ENCODE results near the gene CHAT.
"Not testable (repeated sequence)": the region's sequence is repeated elsewhere in the genome, so short reads cannot be mapped to it uniquely, and the experiment has no call there.

CHAT gene

GRCh38 chr10:49654036-49654693 is 40.3 kb downstream of the CHAT start:
- DNase-seq = no peak

GRCh38 chr10:49655099-49655498 is 41.3 kb downstream of the CHAT start:
- no peak for DNase-seq

- no peak for DNase-seq
These were observed 43.1 kb downstream of the CHAT start for GRCh38 chr10:49656845-49657493.

- no peak for DNase-seq
These were observed 43.8 kb downstream of the CHAT start for GRCh38 chr10:49657606-49658005.

GRCh38 chr10:49661140-49661856 is 47.5 kb downstream of the CHAT start:
- no peak for DNase-seq

GRCh38 chr10:49662169-49662830 is 48.5 kb downstream of the CHAT start:
- no peak for DNase-seq

GRCh38 chr10:49663596-49663995 is 49.8 kb downstream of the CHAT start:
- DNase-seq = no peak

- DNase-seq = no peak
These were observed 50.4 kb downstream of the CHAT start for GRCh38 chr10:49664006-49664841.

- no peak for DNase-seq
These were observed 51.1 kb downstream of the CHAT start for GRCh38 chr10:49664842-49665355.

- DNase-seq = no peak
These were observed 52.3 kb downstream of the CHAT start for GRCh38 chr10:49666054-49666615.

- DNase-seq = no peak
These were observed 52.8 kb downstream of the CHAT start for GRCh38 chr10:49666685-49667084.

GRCh38 chr10:49667991-49668390 is 54.2 kb downstream of the CHAT start:
- DNase-seq = no peak

GRCh38 chr10:49668684-49669083 is 54.8 kb downstream of the CHAT start:
- no peak for DNase-seq

GRCh38 chr10:49678827-49679479 is 65.1 kb downstream of the CHAT start:
- no peak for DNase-seq

GRCh38 chr10:49679480-49679893 is 65.7 kb downstream of the CHAT start, which contains the start of gene C10orf53:
TSS of gene C10orf53 (plus strand) at chr10:49679651. CDS start at chr10:49679698, 47 bp downstream.
- no peak for DNase-seq

GRCh38 chr10:49682449-49682848 is 68.6 kb downstream of the CHAT start:
- not testable (repeated sequence) for DNase-seq

- DNase-seq = no peak
These were observed 69.0 kb downstream of the CHAT start for GRCh38 chr10:49682879-49683278.

- no peak for DNase-seq
These were observed 72.8 kb downstream of the CHAT start for GRCh38 chr10:49686651-49687050.

- no peak for DNase-seq
These were observed 74.5 kb downstream of the CHAT start for GRCh38 chr10:49688261-49688846.

GRCh38 chr10:49688920-49689319 is 75.1 kb downstream of the CHAT start:
- no peak for DNase-seq

Measured in CD4-positive, alpha-beta T cell treated with Interferon gamma for 1 hour (primary cell).